ENCODE measurements around the gene WIPF1.

The WIPF1 gene

DNA sequence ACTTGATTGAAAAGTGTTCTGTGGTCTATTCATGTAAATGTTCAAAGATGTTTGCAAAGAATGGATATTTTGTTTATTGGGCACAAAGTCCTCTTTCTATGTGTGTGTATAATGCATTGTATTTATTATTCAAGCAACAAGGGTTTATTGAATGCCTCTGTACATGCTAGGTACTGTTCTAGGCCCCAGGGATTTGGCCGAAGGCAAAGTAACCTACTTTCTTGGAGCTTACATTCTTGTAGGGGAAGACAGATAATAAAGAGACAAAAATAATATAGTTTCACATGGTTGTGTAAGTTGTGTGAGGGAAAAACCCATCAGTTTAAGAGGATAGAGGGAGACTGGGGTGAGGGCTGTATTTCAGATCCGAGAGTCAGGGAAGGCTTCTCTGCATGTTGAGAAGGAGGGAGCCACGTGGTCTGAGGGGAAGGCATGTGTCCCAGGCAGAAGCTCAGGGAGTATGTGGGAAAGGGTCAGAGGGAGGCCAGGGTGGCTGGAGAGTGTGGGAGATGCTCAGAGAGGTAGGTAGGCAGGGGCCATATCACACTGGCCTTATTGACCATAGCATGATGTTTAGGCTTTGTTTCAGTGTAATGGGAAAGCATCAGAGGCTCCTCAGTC, 70.4 kb downstream of the WIPF1 start:
- ATAC-seq (ENCODE audit: insufficient read depth, low read depth), result no peak
- no peaks in the 10 kb centered on the region for H3K79me2 ChIP-seq (ENCODE audit: insufficient read depth, low read length)
- no peaks in the 10 kb centered on the region for H4K20me1 ChIP-seq (ENCODE audit: insufficient read depth, low read length)
- TF ChIP-seq, protein P1, sequence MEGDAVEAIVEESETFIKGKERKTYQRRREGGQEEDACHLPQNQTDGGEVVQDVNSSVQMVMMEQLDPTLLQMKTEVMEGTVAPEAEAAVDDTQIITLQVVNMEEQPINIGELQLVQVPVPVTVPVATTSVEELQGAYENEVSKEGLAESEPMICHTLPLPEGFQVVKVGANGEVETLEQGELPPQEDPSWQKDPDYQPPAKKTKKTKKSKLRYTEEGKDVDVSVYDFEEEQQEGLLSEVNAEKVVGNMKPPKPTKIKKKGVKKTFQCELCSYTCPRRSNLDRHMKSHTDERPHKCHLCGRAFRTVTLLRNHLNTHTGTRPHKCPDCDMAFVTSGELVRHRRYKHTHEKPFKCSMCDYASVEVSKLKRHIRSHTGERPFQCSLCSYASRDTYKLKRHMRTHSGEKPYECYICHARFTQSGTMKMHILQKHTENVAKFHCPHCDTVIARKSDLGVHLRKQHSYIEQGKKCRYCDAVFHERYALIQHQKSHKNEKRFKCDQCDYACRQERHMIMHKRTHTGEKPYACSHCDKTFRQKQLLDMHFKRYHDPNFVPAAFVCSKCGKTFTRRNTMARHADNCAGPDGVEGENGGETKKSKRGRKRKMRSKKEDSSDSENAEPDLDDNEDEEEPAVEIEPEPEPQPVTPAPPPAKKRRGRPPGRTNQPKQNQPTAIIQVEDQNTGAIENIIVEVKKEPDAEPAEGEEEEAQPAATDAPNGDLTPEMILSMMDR (IDR thresholded peaks at IDR 0.05; ENCODE audit: borderline replicate concordance, extremely low read depth, low read length, poor library complexity, severe bottlenecking), result no peak
- no peak for TF ChIP-seq EZH2 (IDR thresholded peaks at IDR 0.05; ENCODE audit: borderline replicate concordance, low read depth, low read length, severe bottlenecking)
- H3K27ac ChIP-seq (ENCODE audit: low read length), result no peak overlapping the region
- no peak overlapping the region for H2AFZ ChIP-seq (ENCODE audit: low read depth, low read length)
- no peaks in the 10 kb centered on the region for H3K9me3 ChIP-seq (ENCODE audit: insufficient read depth, low read length, severe bottlenecking)
- DNase-seq, result no peak
- no peaks in the 10 kb centered on the region for H3K36me3 ChIP-seq (ENCODE audit: insufficient read depth, low read length)
- H3K4me2 ChIP-seq (ENCODE audit: insufficient read depth, low read length), result no peak overlapping the region
- H3K27me3 ChIP-seq (ENCODE audit: insufficient read depth, low read length, poor library complexity), result no peaks in the 10 kb centered on the region
- H3K4me3 ChIP-seq (ENCODE audit: low read depth in 1 of 2, low read length in 2 of 2), result no peak overlapping the region
- H3K9ac ChIP-seq (ENCODE audit: low read depth, low read length), result no peak overlapping the region
- no peaks in the 10 kb centered on the region for H3K4me1 ChIP-seq (ENCODE audit: insufficient read depth, low read length)

GRCh38 chr2:174524527-174524926, 73.1 kb downstream of the WIPF1 start:
- no peak for ATAC-seq (ENCODE audit: insufficient read depth, low read depth)
- DNase-seq, result no peak
- TF ChIP-seq, protein P1 (IDR thresholded peaks at IDR 0.05; ENCODE audit: borderline replicate concordance, extremely low read depth, low read length, poor library complexity, severe bottlenecking), result no peak
- no peak for TF ChIP-seq EZH2 (IDR thresholded peaks at IDR 0.05; ENCODE audit: borderline replicate concordance, low read depth, low read length, severe bottlenecking)

GRCh38 chr2:174522553-174522952, 75.1 kb downstream of the WIPF1 start:
- Histone ChIP-seq H3K4me1 (ENCODE audit: insufficient read depth, low read length) (no peaks in the 10 kb centered on the region), H3K27ac (ENCODE audit: low read length) (no peak overlapping the region), H4K20me1 (ENCODE audit: insufficient read depth, low read length) (no peaks in the 10 kb centered on the region), H3K4me2 (ENCODE audit: insufficient read depth, low read length) (no peak overlapping the region), H3K9me3 (ENCODE audit: insufficient read depth, low read length, severe bottlenecking) (no peaks in the 10 kb centered on the region), H2AFZ (ENCODE audit: low read depth, low read length) (no peak overlapping the region), H3K9ac (ENCODE audit: low read depth, low read length) (no peak overlapping the region), H3K27me3 (ENCODE audit: insufficient read depth, low read length, poor library complexity) (no peaks in the 10 kb centered on the region), H3K79me2 (ENCODE audit: insufficient read depth, low read length) (no peaks in the 10 kb centered on the region), H3K36me3 (ENCODE audit: insufficient read depth, low read length) (no peaks in the 10 kb centered on the region), H3K4me3 (ENCODE audit: low read depth in 1 of 2, low read length in 2 of 2) (no peak overlapping the region)
- ATAC-seq (ENCODE audit: insufficient read depth, low read depth) (no peak), DNase-seq (no peak)
- TF ChIP-seq, protein P1 (IDR thresholded peaks at IDR 0.05; ENCODE audit: borderline replicate concordance, extremely low read depth, low read length, poor library complexity, severe bottlenecking), result peak; percentile 36
- TF ChIP-seq EZH2 (IDR thresholded peaks at IDR 0.05; ENCODE audit: borderline replicate concordance, low read depth, low read length, severe bottlenecking), result no peak

More at GRCh38 chr2:174524527-174524926, 73.1 kb downstream of the WIPF1 start:
- H2AFZ ChIP-seq (ENCODE audit: low read depth, low read length), result no peak overlapping the region
- H3K4me2 ChIP-seq (ENCODE audit: insufficient read depth, low read length), result no peak overlapping the region
- H3K4me3 ChIP-seq (ENCODE audit: low read depth in 1 of 2, low read length in 2 of 2), result no peak overlapping the region
- H3K27ac ChIP-seq (ENCODE audit: low read length), result no peak overlapping the region
- H3K79me2 ChIP-seq (ENCODE audit: insufficient read depth, low read length), result no peaks in the 10 kb centered on the region
- H3K9ac ChIP-seq (ENCODE audit: low read depth, low read length), result no peak overlapping the region
- H3K27me3 ChIP-seq (ENCODE audit: insufficient read depth, low read length, poor library complexity), result no peaks in the 10 kb centered on the region
- H3K36me3 ChIP-seq (ENCODE audit: insufficient read depth, low read length), result no peaks in the 10 kb centered on the region
- H3K4me1 ChIP-seq (ENCODE audit: insufficient read depth, low read length), result no peaks in the 10 kb centered on the region
- H4K20me1 ChIP-seq (ENCODE audit: insufficient read depth, low read length), result no peaks in the 10 kb centered on the region
- H3K9me3 ChIP-seq (ENCODE audit: insufficient read depth, low read length, severe bottlenecking), result no peaks in the 10 kb centered on the region
